Ovary (tissue), 9 donors: ENCODE measurements around the gene RNGTT. TPM values are rescaled to one million over a fixed set of nuclear protein-coding genes. Genes with fewer than 3 reads are reported as not detected.

Experiments
- DNase-seq, 5 donors: peaks; one replicate each; pipeline ENCODE4 v3.0.0-alpha.2; 2019 to 2020
- H3K27ac ChIP-seq, 2 donors: fragments of 200-600 bp; one replicate each; pipeline versions ENCODE4 v1.5.1 to v1.8.0; 2019 to 2022
- H3K27me3 ChIP-seq: fragments of 200-600 bp; one replicate; pipeline ENCODE4 v1.8.0; 2022
- H3K36me3 ChIP-seq: fragments of 200-600 bp; sonication (generic); one replicate; pipeline ENCODE4 v1.5.1; 2019
- H3K4me1 ChIP-seq: one replicate; pipeline ENCODE4 v1.8.1; 2013; ENCODE audit warnings: mild to moderate bottlenecking, moderate library complexity; ENCODE audit not compliant: insufficient read depth
- H3K4me3 ChIP-seq: fragments of 200-600 bp; sonication (generic); one replicate; pipeline ENCODE4 v1.5.1; 2017
- H3K9me3 ChIP-seq, 2 donors: fragments of 200-600 bp in 1 of 2; sonication (generic) in 1 of 2; one replicate each; pipeline versions ENCODE4 v1.5.1 to v1.8.1; 2013 to 2019; ENCODE audit warnings: mild to moderate bottlenecking in 1 of 2, moderate library complexity in 1 of 2
- EP300 ChIP-seq: sonication (generic); formaldehyde crosslinking; IDR thresholded peaks from one replicate; pipeline ENCODE4 v1.6.1; 2017; ENCODE audit warnings: antibody characterized with exemption
- POLR2A ChIP-seq: fragments of 450-650 bp; IDR thresholded peaks from one replicate; pipeline ENCODE4 v1.6.1; 2017; ENCODE audit warnings: antibody characterized with exemption, mild to moderate bottlenecking, moderate library complexity
- WGBS, 3 donors: extraction: QIAGEN DNeasy Blood & Tissue Kit in 1 of 3; methylation state at CpG; one replicate each; pipeline versions ENCODE4 v1.1.5 to v1.1.7; 2013 to 2017; 5-methylcytosine and 5-hydroxymethylcytosine counted together
- intact Hi-C, 4 donors: fragments of 100-400 bp; cut with DNase I; formaldehyde crosslinking; loops; one replicate each; pipeline versions ENCODE4 v1.11.0 to v1.15.1; 2022 to 2023
- polyA plus RNA-seq, 2 donors: library from polyadenylated mRNA; stranded (reverse); fragments of 200-250 nt in 1 of 2; fragments of 350-450 nt in 1 of 2; fragmentation: Illumina TruSeq in 1 of 2; extraction: RNeasy Lipid Tissue Mini Kit (QIAGEN cat#74804) in 1 of 2; gene quantifications; one replicate each; pipeline ENCODE4 v1.2.3, GENCODE V29; 2013 to 2014
- total RNA-seq, 7 donors: library from RNA; depleted of rRNA in 2 of 7; stranded (reverse); fragments of >200 nt in 2 of 7; fragmentation: NEBNext Ultra II Directional in 3 of 7; extraction: Animal tissue kit (Norgen Biotek cat#: 25700) in 3 of 7; gene quantifications; one replicate each; pipeline versions ENCODE4 v1.1.0 to v1.2.4, GENCODE V29; 2016 to 2023
- TF ChIP-seq, protein P1 (sequence below), 3 donors: fragments of 450-650 bp in 2 of 3; fragments of 200-600 bp in 1 of 3; IDR thresholded peaks; one replicate each; pipeline versions ENCODE4 v1.5.1 to v1.8.0; 2016 to 2022; ENCODE audit warnings: antibody characterized with exemption in 3 of 3, mild to moderate bottlenecking in 1 of 3
- donor health status: DM: no; HTN: no; CAD: no; lungs with moderate emphysema.
- donor health status: DM: no; HTN: no; CAD: no.
- donor health status: Bipolar disorder and iron deficiency.
- donor health status: DM: yes; HTN: yes; CAD: no.
- donor health status: DM: no; HTN: no; CAD: no.
- donor health status: DM: yes; HTN: yes; CAD: no.

RNGTT gene
- total and polyA plus RNA-seq, 9 donors, result 3.9 to 17.9 (median 10.5) TPM

DNA sequence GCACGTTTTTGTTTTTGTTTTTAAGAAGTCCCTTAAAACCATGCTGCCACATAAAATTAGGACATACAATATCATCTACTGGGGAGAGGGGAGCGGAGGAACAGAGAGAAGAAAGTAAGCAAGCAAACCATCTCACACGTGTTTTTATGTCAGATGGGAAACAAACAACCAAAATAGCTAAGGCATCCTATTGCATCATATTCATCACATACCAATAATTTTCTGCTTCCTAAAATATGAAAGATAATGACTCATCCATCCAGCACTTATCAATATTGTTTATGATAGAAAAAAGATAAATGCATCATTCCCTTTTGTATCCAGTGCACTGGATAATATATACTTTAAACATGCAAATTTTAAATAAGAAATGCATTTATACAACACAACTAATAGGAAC, 329.6 kb downstream of the RNGTT start:
- Histone ChIP-seq H3K4me3 (no peak overlapping the region), H3K4me1 (no peaks in the 10 kb centered on the region), H3K9me3 (no peaks in the 10 kb centered on the region), H3K27ac (no peak overlapping the region), H3K36me3 (no peaks in the 10 kb centered on the region), H3K27me3 (no peaks in the 10 kb centered on the region)
- no peak for DNase-seq
- TF ChIP-seq EP300 (no peak), POLR2A (no peak)
- TF ChIP-seq, protein P1, sequence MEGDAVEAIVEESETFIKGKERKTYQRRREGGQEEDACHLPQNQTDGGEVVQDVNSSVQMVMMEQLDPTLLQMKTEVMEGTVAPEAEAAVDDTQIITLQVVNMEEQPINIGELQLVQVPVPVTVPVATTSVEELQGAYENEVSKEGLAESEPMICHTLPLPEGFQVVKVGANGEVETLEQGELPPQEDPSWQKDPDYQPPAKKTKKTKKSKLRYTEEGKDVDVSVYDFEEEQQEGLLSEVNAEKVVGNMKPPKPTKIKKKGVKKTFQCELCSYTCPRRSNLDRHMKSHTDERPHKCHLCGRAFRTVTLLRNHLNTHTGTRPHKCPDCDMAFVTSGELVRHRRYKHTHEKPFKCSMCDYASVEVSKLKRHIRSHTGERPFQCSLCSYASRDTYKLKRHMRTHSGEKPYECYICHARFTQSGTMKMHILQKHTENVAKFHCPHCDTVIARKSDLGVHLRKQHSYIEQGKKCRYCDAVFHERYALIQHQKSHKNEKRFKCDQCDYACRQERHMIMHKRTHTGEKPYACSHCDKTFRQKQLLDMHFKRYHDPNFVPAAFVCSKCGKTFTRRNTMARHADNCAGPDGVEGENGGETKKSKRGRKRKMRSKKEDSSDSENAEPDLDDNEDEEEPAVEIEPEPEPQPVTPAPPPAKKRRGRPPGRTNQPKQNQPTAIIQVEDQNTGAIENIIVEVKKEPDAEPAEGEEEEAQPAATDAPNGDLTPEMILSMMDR (IDR thresholded peaks at IDR 0.05), result no peak
- WGBS, 3 donors, result 86 to 90% (median 89%) methylated on average over 3 of the region's 3 CpGs
- intact Hi-C loops, result no loop called here

DNA sequence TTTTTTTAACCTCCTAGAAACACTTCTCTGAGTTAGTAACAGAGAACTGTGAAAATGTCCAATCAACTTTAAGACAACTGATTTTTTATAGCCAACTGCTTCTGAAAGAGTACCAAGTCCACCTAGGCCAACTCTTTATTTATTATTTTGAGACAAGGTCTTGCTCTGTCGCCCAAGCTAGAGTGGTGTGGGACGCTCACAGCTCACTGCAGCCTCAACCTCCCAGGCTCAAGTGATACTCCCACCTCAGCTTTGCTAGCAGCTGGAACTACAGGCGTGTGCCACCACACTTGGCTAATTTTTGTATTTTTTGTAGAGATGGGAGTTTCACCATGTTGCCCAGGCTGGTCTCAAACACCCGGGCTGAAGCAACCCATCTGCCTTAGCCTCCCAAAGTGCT, 331.6 kb downstream of the RNGTT start:
- intact Hi-C loops, result no loop called here
- H3K27me3 ChIP-seq, result no peaks in the 10 kb centered on the region
- no peaks in the 10 kb centered on the region for H3K36me3 ChIP-seq
- TF ChIP-seq POLR2A (no peak), EP300 (no peak)
- TF ChIP-seq, protein P1 (IDR thresholded peaks at IDR 0.05), result no peak
- no peak overlapping the region for H3K27ac ChIP-seq
- DNase-seq, result no peak
- H3K9me3 ChIP-seq, result no peaks in the 10 kb centered on the region
- H3K4me1 ChIP-seq, result no peaks in the 10 kb centered on the region
- H3K4me3 ChIP-seq, result no peak overlapping the region
- 92 to 96% (median 94%) methylated on average over 4 of the region's 4 CpGs for WGBS, 3 donors

DNA sequence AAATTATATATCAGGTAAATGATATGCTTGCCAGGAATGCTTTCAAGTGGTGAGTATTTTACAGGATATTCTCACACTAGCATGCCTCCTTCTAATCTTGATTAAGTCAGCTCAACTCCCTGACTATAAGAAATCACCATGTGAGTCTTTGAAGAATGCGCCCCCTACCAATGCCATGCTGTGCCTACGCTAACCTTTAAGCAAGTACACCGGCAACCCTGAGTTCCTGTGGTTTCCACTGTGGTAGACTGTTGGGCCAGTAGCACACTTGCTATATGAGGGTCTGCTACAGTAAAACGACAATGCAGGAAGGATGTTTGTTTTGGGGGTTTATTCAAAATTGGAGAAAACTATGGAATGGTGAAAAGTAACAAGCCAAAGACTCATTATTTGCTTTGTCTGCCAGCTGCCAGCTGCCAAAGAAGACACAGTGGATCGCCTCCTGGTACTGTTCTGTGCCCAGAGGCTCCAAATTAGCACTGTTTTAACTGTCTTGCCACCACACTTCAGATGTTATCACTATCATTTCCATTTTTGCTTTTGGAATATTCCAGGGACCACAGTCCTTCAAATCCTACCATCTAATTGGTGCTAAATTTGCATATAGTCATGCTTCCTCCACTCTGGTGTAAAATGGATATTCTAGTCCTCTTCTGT, 333.5 kb downstream of the RNGTT start:
- H3K36me3 ChIP-seq, result no peaks in the 10 kb centered on the region
- TF ChIP-seq, protein P1 (IDR thresholded peaks at IDR 0.05), result no peak
- TF ChIP-seq EP300 (no peak), POLR2A (no peak)
- no peaks in the 10 kb centered on the region for H3K4me1 ChIP-seq
- no peaks in the 10 kb centered on the region for H3K27me3 ChIP-seq
- no peak for DNase-seq
- 86 to 91% (median 87%) methylated on average over 5 of the region's 5 CpGs for WGBS, 3 donors
- no peak overlapping the region for H3K4me3 ChIP-seq
- H3K27ac ChIP-seq, result no peak overlapping the region
- no peaks in the 10 kb centered on the region for H3K9me3 ChIP-seq
- intact Hi-C loops, result no loop called here

GRCh38 chr6:88626460-88626859, 337.0 kb downstream of the RNGTT start:
- no peak overlapping the region for H3K4me3 ChIP-seq
- no peaks in the 10 kb centered on the region for H3K4me1 ChIP-seq
- H3K36me3 ChIP-seq, result no peaks in the 10 kb centered on the region
- no peak overlapping the region for H3K27ac ChIP-seq
- no peak for DNase-seq
- intact Hi-C loops, result no loop called here
- TF ChIP-seq, protein P1 (IDR thresholded peaks at IDR 0.05), result no peak
- TF ChIP-seq POLR2A (no peak), EP300 (no peak)
- 55 to 79% (median 74%) methylated on average over 1 of the region's 1 CpG for WGBS, 3 donors
- no peaks in the 10 kb centered on the region for H3K27me3 ChIP-seq
- H3K9me3 ChIP-seq, result no peaks in the 10 kb centered on the region
